ENCODE measurements around the gene ADAM15.
A peak's percentile ranks its signal among the peaks of the same experiment; 100 is the strongest.

ADAM15 gene

DNA sequence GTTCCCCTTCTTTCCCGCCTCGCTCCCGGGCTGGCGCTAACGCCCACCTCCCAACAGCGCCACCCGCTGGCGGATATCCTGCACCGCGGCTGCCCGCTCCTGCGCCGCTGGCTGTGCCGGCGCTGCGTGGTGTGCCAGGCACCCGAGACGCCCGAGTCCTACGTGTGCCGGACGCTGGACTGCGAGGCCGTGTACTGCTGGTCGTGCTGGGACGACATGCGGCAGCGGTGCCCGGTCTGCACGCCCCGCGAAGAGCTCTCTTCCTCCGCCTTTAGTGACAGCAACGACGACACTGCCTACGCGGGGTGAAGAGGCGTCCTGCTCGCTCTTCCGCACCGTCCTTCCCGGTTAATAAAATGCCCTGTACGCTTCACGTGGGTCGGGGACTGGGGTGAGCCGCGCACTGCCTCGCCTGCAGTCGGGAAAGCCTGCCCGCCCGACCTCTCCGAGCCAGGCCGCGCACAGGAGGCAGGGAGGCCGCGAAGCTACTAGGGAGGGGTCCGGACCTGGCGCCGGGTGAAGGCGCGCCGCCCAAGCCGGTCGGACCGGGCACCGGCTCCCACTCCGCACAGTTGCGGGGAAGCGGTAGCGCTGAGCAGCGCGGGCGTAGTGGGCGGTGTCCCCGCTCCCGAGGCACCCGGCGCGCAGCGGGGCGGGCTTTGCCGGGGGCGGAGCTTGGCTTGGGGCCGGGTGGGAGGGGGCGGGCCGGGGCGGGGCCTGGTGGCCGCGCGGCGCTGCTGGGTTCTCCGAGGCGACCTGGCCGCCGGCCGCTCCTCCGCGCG lies at the start of gene ADAM15:
Gene ADAM15 (plus strand): TSS at position 757 of the 782 bp plus-strand sequence. CDS start 71 bp downstream, outside the sequence.
- peak; percentile 81 for DNase-seq

DNA sequence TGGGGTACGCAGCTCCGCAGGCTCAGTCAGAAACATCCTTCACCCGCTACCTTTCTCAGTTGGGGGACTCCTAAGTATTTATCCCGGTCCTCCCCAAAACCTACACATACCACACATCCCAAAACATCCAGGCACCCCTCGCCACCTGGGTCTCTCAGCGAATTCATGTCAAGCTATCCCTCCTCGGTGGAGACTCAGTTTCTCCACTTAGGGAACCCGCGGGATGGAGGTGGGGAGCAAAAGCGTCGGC lies 49.8 kb upstream of the ADAM15 start:
- no peak for DNase-seq

GRCh38 chr1:155001675-155002463 lies 49.2 kb upstream of the ADAM15 start:
- peak; percentile 99 for DNase-seq

DNA sequence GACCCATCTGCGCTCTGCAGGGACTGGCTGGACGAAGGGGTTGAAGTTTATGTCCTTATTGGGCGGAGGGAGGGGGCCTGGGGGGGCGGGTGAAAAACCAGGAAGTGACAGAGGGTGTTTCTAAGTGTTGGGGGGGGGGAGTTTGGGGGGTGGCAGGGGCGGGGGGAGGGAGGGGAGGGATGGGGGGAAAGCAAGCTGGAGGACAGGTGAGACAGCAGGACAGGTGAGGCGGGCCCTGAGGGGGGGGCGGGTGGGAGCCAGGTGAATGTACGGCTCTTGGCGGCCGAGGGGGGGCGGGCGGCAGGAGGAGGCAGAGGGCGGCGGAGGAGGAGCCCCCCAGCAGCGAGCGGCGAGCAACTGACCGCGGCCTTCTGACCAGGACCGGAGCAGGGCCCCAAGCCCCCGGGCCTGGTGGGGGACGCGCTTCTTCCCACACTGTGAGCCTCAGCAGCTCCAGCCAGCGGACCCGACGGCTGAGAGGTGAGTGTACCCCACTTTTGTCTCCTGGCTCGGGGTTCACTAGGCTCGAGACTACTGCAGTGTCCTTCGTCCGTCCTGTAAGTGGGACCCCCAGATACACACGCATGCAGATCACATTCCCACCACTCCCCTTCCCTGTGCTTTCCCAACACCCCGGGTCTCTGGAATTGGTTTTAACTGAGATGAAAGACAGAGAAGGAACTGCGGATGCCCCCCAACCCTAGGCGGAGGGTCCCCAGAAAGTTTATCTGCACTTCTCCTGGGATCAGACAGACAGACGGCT lies 48.5 kb upstream of the ADAM15 start, which contains the start of gene ZBTB7B:
Gene ZBTB7B (plus strand): TSS at position 339 of the 763 bp plus-strand sequence. CDS start 11,859 bp downstream, outside the sequence.
- no peak for DNase-seq

DNA sequence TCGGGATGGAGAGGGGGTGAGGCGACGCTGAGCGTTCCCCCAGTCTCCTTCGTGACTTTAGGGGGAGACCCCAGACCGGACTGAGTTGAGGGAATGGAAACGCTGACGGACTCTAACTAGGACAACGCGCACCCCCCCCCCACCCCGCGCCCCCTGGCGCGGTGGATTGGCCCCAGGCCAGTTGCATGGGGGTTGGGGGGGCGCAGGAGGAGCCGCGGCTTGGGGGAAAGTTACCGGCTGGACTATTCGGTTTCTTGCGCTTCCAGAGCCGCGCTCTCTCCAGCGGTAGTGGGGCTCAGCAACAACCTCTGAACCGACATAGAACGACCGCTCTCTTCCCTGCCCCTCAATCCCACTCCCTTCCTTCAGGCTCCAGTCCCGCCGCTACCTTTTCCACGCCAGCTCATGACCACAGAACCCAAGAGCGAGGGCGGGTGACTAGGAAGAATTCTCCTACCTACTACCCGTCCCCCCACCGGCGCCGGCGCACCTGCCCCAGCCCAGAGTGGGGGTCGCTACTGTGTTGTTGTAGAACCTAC lies 47.8 kb upstream of the ADAM15 start:
- no peak for DNase-seq

GRCh38 chr1:155003766-155004351 lies 47.3 kb upstream of the ADAM15 start:
- no peak for DNase-seq

DNA sequence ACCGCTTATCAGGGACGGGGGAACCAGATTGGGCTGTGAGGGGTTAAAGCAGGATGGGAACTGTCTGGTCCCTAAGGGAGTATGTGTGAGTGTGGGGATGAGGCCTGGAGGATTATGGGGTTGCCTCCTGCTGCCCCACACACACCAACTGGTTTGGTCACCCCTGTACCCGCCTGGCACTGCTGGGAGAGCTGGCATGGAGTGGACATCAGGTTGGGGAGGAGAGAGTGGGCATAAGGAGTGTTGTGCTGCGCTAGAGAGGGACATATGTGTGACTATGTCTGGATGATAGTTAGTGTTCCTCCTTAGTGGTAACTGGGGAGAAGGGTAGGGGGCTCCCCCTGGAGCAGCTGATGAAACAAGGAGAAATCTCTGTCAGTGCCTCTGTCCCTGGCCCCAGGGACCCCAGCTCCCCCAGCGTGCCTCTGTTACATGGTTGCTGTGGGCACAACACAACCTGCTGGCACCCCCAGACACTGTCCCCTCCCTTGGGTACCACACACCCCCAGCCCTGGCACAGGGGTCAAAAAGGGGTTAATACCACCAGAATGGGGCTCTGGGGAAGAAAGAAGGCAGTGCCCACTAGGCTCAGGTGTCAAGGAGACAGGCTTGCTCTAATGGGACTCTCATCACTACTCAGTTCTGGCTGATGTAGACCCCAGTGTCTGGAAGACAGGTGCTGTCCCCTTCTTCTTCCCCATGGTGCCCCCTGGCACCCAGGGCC lies 46.6 kb upstream of the ADAM15 start:
- no peak for DNase-seq

DNA sequence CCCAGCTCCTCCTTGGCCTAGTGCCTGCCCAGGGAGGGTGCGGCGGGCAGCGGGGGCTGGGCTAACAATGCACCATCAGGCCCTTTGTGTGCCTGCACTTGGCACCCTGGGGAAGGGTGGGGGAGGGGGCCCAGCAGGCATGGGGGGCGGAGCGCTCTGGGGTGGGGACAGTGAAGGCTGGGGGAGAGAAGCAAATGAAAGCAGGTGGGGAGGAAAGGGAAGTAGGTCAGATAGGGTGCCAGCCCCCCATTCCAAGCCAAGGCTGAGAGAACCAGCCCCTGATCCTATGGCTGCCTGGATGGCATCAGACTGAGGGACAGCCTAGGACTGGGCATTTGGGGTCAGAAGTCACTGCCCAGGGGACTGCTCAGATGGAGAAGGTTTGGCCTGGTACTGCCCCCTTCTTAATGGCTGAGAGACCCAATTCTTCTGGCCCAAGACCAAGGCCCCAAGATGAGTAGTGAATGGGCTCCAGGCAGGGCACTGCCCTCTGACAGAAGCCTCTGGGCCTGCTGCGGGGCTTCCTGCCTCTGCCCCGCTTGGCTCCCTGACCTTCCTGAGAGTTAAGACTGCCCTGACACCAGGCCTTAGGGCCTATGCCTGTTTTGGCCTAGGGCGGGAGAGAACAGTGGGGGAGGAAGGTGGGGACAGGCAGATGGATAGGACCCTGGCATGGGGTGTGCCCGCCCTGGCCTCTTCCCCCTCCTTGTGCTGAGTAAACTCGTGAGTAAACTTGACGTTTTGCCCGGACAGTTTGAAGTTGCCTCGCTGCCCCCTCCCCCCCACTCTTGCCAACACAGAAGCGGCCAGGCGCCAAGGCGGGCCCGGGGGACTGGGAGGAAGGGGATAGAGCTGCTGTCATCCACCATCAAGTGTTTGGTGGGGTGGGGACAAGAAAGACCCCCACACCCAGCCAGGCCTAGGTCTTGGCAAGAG lies 45.8 kb upstream of the ADAM15 start:
- no peak for DNase-seq

DNA sequence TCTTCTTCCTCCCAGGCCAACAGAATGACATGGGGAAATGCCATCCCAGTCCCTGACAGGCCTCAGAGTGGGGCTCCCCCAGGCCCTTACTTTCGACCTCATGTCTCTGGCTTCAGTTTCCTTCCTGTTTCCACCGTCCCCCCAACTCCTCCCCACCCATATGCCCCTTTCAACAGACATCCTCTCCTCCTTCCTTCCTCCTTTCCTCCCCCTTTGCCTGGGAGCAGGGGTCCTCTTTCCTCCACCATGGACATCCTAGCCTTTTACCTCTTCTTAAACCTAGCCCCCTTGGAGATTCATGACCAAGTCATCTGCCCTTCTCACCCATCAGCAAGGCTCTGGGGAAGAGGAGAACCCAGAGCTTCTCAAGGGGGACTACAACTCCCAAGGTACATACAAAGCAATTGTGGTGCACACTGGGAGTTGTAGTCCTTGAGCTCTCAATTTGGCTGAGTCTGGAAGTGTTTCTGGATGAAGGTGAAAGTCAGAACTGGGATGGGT lies 44.5 kb upstream of the ADAM15 start:
- no peak for DNase-seq

- DNase-seq, result no peak
Observed at GRCh38 chr1:155007251-155007828, 43.8 kb upstream of the ADAM15 start.

DNA sequence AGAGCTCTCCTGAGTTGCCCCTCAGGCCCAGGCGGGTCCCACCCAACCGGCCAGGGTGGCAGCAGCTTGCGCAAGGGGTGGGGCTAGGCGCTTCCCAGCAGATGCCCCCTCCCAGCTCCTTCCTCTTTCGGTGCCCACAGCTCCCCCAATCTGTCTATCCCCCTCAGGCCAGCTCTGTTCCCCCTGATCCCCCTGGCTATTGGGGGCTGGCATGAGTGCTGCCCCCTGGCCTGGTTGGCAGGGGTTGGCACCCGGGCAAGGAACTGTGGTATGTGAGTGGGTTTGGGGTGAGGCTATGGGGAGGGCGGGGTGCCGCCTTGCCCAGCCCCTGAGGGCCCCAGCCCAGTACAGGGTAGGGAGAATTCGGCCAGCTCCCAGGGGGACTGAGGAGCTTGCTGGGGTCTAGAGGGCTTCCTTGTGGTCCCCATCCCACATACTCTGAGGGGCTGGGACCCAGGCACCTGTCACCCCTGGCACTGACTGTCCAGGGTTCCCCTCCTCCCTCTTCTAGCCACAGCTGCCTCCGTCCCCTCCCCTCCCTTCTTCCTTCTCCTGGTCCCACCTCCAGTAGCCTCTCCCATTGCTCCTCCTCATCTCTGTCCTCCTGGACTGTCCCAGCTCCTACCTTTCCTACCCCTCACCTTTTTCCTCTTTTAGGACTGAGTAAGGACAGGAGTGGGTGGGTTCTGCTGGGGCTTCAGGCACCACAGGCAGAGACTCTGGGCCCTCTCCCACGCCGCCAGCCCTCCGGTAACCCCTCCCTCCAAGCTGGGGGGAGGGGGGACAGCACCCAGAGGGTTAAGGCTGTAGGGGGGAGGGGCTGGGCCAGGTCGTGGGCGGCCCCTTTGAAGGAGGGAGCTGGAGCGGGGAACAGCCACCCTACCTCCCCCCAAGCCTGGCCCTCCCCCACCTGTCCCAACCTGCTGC lies 42.8 kb upstream of the ADAM15 start:
- DNase-seq, result peak; percentile 72

- no peak for DNase-seq
Observed at GRCh38 chr1:155009221-155009711, 41.9 kb upstream of the ADAM15 start.

- DNase-seq, result no peak
Observed at GRCh38 chr1:155009742-155010141, 41.4 kb upstream of the ADAM15 start.

DNA sequence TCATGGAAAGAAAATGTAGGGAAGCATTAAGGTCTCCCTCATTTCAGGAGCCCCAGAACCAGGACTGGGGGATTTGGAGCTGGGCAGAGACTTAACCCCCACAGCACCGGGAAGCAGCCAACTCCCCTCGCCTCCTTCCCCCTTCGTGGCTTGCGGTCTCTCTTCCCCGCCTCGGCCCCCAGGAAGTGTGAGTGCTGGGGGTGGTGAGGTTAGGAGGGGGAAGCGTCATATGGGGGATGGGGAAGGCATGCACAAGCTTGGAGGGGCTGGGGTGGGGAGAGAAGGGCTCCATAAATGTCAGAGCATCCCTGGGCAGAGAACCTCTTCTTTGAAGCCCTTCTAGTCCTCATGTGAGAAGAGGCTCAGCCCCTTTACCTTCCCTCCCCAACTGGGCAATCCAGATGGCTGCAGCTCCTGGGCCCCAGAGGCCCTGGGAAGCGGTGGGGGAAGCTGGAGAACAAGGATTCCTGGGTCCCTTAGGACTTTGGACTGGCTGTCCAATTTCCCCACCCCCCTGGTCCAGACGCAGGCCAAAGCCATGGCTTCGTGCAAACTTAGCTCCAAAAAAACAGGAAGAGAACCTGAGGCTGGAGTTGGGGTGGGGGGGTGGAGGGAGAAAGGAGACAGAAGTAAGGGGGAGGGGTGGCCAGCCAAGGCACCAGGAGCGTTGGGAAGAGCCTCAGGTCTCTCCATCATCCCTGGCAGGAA lies 40.8 kb upstream of the ADAM15 start:
- no peak for DNase-seq

DNA sequence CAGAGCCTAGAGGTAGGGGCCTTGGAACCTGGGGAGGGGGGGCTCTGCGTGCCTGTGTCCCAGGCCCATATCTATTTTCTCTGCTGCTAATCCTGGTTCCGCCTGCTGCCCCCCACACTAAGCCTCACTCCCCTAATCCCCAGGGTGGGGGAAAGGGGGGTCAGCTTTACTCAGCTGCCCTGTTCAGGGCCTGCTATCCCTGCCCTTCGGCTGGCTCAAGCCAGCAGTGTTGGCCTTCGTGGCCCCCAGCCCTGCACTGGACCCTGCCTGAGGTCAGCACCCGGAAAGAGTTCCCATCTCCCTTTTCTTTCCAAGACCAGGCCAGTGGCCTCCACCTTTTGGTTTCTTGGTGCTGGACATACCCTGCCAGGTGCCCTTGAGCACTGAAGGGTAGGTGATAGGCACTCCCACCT lies 40.1 kb upstream of the ADAM15 start:
- DNase-seq, result no peak

DNA sequence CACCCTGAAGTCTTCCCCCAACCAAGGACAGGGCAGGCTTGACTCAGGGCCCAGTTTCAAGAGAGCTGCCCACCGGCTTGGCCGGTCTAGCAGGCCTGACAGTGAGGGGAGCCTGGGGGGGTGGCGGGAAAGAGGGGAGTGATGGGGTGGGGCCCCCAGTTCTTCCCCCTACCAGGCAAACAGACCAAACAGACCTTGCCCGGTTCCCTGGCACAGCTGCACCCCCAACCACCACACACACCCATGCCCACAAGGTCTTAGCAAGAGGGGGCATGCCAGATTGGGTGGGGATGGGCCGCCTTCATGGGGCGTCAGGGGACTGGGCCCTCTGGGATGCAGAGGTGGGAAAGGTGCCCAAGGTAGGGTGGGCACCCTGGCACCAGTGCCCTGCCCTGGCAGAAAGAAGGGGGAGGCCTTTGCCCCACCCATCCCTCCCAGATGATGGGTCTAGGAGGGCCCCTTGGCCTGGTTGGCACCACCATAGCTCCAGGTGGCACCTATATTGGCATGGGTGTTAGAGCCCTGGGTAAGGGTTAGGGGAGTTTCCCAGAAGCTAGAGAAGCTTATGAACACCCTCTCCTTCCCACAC lies 39.6 kb upstream of the ADAM15 start:
- no peak for DNase-seq

DNA sequence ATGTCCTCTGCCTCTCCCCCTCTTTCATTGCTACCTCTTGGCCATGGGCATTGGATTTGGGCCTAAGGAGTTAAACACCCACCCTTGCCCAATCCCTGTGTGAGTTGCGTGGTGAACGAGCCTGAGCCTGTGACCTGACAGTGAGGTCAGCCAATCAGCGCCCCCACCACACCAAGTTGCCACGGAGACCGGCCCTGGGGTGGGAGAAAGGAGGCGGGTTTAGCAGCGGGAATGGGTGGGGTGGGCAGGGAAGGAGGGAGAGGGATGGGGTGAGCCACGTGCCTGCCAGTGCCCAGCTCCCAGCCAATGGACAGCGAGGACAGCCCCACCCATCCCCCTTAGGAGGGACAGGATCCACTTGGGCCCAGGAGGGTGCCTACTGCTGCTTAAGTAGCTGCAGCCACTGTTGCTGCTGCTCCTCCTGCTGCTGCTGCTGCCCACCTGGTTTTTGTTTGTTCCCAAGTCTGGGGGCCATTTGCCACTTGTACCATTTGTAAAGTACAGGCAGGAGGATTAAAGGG lies 39.0 kb upstream of the ADAM15 start:
- no peak for DNase-seq

Measured in stimulated activated CD4-positive, alpha-beta T cell treated with anti-CD3 and anti-CD28 coated beads, Interleukin-4, amount 100 ng/mL, for 1 hour (primary cell).